Epidermal melanocyte (primary cell): ENCODE measurements around the gene OR2T11.
"Not testable (repeated sequence)": the region's sequence is repeated elsewhere in the genome, so short reads cannot be mapped to it uniquely, and the experiment has no call there.

ENCODE experiments used
- DNase-seq: peaks from one replicate; pipeline ENCODE4 v3.0.0; 2011; ENCODE audit warnings: low spot score; ENCODE audit not compliant: insufficient read length

Gene OR2T11

DNA sequence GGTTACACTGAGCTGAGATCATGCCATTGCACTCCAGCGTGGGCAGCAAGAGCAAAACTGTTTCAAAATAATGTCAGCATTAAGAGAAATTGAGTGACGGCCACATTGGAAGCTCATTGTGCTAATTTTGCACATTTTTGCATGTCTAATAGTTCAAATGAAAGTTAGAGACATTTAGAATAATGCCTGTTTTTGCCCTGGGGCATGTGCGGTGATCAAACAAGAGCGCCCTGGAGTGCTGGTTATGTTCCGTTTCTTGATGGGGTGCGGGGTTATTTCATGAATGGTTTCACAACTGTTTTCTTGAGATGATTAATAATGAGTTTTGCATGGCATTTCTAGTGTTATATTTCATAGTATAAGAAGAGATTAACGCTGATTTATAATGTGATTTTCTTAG lies 13.1 kb downstream of the OR2T11 start:
- DNase-seq: no peak

DNA sequence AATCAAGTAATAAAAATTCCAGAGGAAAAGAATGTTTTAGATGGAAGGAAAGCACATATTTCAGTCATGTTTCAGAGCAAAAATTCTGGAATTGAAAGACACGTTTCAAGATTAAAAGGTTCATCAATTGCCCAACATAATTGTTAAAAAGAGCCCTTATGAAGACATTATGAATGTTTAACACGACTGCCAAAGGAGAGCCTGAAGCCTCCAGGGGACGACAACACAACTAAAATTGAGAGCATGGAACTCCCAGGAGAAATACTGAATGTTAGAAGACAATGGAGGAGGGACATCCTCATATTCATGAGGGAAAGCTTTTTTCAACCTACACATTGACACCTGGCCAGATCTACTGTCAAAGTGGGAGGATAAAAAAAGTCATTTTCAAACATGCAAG lies 16.0 kb downstream of the OR2T11 start:
- no peak for DNase-seq

DNA sequence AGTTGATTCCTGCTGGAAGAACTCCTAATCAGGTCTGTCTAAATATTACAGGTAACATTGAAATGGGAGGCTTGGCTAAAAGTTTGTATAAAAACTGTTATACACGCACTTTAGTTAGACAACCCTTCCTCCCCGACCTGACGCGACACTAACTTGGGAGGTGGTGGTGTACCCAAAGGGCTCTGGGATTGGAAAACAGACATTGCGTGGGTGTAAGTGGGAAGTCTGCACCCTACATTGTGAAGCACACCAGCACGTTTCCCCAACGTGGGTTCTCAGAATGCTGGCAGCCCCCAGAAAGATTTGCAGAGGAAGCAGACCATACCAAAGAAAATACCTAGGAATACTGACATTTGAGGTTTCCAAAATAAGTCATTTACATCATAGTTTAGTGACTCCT lies 16.8 kb downstream of the OR2T11 start:
- no peak for DNase-seq

DNA sequence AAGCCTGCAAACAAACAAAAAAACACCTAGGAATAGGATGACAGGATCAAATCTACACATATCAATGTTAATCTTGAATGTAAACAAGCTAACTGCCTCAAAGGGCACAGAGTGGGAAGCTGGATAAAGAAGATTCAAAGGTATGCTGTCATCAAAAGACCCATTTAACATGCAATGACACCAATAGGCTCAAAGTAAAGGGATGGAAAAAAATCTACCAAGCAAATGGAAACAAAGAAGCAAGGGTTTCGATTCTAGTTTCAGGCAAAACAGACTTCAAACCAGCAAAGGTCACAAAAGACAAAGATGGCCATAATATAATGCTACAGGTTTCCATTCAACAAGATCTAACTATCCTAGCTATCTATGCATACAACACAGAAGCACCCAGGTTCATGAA lies 21.1 kb downstream of the OR2T11 start:
- DNase-seq: no peak

DNA sequence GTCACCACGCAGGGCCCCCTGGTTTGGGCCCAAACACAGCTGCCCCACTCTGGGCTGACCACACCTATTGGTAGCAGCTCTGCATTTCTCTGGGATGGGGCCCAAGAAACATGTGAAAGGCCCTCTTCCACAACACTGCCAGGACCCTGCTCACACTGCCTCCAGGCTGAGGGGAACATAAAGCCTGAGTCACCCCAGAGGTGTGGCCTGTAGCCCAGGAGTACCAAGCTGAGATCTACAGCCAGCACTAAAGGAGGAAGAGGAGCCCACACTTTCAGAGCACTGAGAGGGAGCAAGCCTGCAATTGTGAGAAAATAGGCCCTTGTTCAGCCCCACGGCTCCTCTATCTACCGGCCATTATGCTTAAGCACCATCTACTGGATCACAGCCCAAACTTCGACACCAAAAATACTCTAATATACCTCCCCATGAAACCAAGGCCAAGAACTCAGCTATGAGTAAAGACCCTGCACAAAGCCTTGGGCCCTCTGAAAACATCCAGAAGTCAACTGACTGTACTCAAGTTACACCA lies 22.9 kb downstream of the OR2T11 start:
- DNase-seq: no peak

DNA sequence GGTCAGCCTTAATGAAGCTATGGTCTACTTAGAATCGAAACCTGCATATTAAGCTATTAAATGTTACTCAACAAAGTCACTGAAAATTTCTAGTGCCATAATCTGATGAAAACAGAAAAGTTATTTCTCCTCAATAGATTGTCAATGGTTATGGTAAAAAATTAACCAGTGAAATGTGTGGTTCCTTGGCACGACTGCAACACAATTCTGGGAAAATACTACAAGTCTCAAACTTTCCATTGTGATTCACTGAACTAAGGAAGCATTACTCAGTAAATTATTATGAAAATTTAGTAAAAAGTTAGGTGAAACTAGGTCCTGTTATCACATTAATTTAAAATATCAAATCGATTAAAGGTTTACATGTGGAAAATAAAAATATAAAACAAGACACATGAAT lies 24.6 kb downstream of the OR2T11 start:
- DNase-seq: no peak

DNA sequence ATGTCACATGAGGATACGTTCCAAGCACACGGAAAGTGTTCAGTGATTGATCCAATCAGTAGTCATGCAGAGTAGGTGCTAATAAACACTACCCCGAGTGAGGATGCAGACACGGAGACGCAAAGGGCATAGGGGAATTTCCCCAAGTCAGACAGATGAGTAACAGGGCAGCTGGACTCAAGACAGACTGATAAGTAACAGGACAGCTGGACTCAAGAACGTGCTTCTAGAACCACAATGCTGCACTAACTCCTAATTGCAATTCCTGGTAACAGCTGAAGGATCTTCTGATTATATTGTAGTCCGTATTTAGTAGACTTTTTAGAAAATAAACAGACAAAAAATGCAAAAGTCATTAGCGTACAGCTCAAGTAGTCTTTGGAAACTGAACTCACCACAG lies 35.5 kb downstream of the OR2T11 start:
- no peak for DNase-seq

DNA sequence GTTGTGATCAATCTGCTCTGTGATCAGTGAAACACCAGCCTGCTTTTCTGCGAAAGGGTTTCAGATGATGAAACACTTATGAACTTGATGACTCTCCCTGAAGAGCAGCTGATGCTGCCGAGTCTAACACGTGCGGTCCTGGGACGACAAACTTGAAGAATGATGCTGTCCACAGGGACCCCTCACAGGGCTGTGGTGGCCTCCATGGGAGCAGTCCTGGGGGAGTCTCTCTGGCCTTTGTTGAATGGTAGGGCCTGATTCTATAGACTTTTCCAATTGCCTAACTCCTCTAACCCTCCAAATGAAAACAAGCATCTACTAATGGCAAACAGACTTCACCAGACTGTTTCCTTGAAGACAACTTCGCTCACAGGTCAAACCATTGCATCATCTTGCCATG lies 37.3 kb downstream of the OR2T11 start, which contains the start of gene OR2T10:
Gene OR2T10 (minus strand): TSS at position 112 of the 400 bp plus-strand sequence. CDS start 3,932 bp downstream, outside the sequence.
- no peak for DNase-seq

DNA sequence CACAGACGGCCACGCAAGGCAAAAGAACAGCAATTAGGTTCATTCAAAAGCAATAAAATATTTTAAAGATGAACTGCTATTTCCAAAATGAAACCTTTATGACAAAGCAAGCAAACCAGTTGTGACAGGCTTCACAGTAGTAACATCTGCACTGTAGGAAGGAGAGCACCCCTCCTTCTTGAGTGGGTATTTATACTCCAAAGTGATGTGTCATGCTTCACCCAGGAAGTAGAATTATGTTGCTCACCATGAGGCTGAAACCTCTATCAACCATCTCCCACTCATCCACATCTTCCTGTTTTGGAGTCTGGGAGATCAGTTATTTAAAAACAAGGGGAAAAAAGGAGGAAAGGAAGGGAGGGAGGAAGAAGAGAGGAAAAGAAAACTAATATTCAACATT lies 38.3 kb downstream of the OR2T11 start:
- no peak for DNase-seq

DNA sequence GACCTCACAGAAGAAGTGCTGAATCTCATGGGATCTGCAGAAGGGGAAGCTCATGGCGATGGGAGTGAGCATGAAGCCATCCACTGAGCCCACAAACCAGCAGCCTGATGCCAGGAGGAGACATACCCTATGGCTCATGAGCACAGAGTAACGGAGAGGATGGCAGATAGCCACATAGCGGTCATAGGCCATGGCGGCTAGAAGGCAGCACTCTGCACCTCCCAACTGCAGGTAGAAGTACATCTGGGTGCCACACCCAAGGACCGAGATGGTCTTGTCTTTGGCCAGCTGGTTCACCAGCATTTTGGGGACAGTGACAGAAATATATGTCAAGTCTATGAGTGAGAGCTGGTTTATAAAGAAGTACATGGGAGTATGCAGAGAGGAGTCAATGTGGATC lies 41.7 kb downstream of the OR2T11 start:
- DNase-seq: no peak

DNA sequence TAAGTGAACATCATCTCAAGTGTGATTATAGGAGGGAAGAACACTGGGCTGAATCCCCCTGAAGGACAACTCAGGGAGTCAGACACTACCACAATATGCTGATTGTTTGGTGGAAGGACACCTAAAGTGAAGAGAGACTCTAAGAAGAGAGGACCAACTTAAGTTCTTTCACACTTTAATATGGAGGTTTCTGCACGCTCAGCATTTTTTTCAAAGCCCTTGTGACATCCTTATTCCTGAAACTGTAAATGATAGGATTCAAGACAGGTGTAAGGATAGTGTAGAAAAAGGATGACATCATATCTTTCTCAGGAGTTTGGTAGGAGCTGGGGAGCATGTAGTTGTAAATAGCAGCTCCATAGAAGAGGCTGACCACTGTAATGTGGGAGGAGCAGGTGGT lies 42.2 kb downstream of the OR2T11 start:
- DNase-seq: no peak

DNA sequence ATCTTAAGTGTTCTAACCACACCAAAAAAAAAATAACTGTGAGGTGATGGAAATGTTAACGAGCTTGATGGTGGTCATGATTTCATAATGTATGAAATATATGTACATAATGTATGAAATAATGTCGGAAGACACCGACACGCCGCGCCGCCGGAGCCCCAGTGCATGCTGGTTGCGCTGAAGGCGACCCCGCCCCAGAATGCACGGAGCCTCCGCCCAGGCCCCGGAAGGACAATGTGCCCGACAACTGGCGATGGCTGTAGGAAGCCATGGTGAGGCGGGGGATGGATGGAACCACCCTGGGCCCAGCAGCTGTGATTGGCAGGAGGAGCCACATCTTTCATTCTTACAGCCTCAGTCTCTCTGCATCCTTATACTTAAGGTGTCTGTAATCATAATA lies 44.8 kb downstream of the OR2T11 start:
- DNase-seq: no peak

DNA sequence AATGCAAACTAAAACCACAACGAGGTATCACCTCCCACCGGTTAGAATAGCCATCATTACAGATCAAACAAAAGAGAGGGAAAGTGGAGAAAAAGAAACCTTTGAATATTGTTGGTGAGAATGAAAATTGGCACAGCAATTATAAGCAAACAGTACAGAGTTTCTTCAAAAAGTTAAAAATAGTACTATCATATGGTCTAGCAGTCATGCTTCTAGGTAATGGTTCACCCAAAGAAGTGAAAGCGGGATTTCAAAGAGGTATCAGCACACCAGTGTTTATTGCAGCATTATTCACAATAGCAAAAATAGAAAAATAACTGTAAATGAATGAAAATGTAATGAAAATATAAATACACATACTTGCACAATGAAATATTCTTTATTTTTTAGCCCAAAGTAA lies 45.6 kb downstream of the OR2T11 start:
- DNase-seq: no peak

DNA sequence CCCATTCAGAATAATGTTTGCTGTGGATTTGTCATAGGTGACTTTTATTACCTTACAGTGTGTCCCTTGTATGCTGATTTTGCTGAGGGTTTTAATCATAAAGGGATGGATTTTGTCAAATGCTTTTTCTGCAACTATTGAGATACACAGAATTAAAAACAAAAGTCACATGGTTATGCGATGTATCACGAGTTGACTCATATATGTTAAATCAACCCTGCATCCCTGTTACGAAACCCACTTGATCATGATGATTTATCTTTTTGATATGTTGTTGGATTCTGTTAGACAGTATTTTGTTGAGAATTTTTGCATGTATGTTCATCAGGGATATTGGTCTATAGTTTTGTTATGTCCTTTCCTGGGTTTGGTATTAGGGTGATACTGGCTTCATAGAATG lies 49.6 kb downstream of the OR2T11 start:
- no peak for DNase-seq

DNA sequence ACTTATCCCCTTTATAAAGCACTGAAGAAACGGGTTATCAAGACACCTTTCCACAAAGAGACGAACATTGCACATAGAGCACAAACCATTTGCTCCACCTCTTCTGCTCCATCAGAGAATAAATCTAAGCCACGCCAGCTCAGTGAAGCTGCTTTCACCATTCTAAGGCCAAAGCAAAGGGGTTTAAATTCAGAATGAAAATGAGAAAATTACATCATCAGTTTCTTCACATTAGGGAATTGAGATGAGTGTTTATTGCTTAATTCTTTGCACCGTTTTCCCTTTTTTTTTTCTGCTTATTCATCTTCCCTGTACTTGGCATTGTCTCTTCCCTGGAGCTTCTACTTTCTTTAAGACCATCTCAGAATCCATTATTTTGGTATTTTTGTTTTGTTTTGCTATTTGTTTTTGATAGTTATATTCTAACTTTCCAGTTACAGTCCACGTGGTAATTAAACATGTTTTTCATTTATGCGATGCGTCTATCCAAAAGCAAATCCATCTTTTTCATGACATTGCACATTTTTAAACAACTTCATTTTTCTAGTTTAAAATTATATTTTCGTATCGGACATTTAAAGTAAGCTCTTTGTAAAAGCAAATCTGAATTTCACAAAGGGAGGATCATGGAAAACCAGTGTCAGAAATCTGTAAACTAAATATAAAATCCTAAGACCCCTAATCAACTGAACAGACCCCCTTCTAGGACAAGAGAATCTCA lies 58.5 kb downstream of the OR2T11 start:
- DNase-seq: no peak

DNA sequence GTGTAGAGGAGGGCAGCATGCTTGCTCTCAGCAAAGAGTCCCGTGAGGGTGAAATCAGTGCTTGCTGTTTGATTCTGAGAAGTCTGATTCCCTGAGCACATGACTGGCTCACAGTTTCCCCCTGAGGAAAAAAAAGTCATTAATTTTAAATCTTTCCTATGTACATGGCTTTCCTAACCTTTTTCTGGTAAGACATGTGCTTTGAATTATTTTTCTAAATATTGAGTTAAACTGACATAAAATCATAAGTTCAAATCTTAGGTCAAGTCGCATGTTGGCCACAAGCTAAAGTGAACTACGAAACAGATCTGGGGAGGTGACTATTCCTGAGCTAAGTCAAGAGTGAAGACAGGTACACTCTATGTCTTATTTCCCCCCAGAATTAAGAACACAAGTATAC lies 60.2 kb downstream of the OR2T11 start, which contains the start of gene OR2T34:
Gene OR2T34 (minus strand): TSS at position 101 of the 400 bp plus-strand sequence. CDS start 0 bp downstream, at position 101.
- DNase-seq: not testable (repeated sequence)

DNA sequence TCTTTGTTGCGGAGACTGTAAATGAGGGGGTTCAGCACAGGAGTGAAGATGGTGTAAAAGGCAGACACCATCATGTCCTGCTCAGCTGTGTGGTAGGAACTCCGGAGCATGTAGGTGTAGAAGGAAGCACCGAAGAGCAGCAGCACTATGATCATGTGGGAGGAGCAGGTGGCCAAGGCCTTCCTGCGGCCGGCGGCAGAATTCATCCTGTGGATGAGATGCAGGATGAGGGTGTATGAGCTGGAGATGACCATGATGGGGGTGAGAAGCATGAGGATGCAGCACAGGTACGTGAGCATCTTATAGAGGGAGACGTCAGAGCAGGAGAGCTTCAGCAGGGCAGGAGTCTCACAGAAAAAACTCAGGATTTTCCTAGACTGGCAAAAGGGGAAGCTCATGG lies 61.0 kb downstream of the OR2T11 start:
- DNase-seq: not testable (repeated sequence)
